CD4-positive, alpha-beta memory T cell (primary cell): ENCODE results near the gene PLD6. TPM values are rescaled to one million over a fixed set of nuclear protein-coding genes. Genes with fewer than 3 reads are reported as not detected.
A peak's percentile ranks its signal among the peaks of the same experiment; 100 is the strongest.

ENCODE experiments used
- CTCF ChIA-PET: fragments of 350-600 bp; sonication (Branson Sonifier 250); formaldehyde crosslinking; loops from one replicate; lab custom pipeline; 2021; ENCODE audit warnings: inconsistent platforms; ENCODE audit not compliant: partially characterized antibody; lab: Charles Lee
- POLR2A ChIA-PET: fragments of 350-600 bp; sonication (Branson Sonifier 250); formaldehyde crosslinking; loops from one replicate; lab custom pipeline; 2021; ENCODE audit not compliant: partially characterized antibody; lab: Charles Lee
- DNase-seq, 5 donors: peaks; one replicate each; pipeline versions ENCODE4 v3.0.0 to v3.0.0-alpha.2; 2020 to 2022; ENCODE audit warnings: mixed read lengths in 1 of 5
- H3K27ac ChIP-seq: one replicate; pipeline ENCODE4 v1.7.0; 2013; ENCODE audit warnings: low read depth, low read length
- H3K27me3 ChIP-seq: 2 replicates; pipeline ENCODE4 v1.7.0; 2013; ENCODE audit warnings: mild to moderate bottlenecking, low read length, moderate library complexity; ENCODE audit not compliant: insufficient read depth
- H3K36me3 ChIP-seq: 2 replicates; pipeline ENCODE4 v1.7.0; 2013; ENCODE audit warnings: mild to moderate bottlenecking, low read length, moderate library complexity; ENCODE audit not compliant: insufficient read depth
- H3K4me1 ChIP-seq: 2 replicates; pipeline ENCODE4 v1.7.0; 2013; ENCODE audit warnings: mild to moderate bottlenecking, low read length, moderate library complexity; ENCODE audit not compliant: insufficient read depth
- H3K4me3 ChIP-seq, 2 donors: one replicate each; pipeline ENCODE4 v1.7.0; 2013; ENCODE audit warnings: low read length in 2 of 2, mild to moderate bottlenecking in 1 of 2
- H3K9me3 ChIP-seq, 2 donors: one replicate each; pipeline ENCODE4 v1.7.0; 2013; ENCODE audit warnings: low read length in 2 of 2, control low read depth in 1 of 2; ENCODE audit not compliant: control insufficient read depth in 1 of 2
- H3K27ac Mint-ChIP-seq, 7 donors: one replicate each; pipeline ENCODE4 v1.8.0; 2020 to 2021; ENCODE audit warnings: mixed read lengths in 7 of 7, mild to moderate bottlenecking in 6 of 7, inconsistent platforms in 3 of 7, moderate library complexity in 3 of 7
- H3K27me3 Mint-ChIP-seq, 2 donors: one replicate each; pipeline ENCODE4 v1.8.0; 2020 to 2021; ENCODE audit warnings: mixed read lengths in 2 of 2
- H3K36me3 Mint-ChIP-seq, 2 donors: one replicate each; pipeline ENCODE4 v1.8.0; 2020 to 2021; ENCODE audit warnings: mixed read lengths in 2 of 2, inconsistent platforms in 1 of 2, mild to moderate bottlenecking in 1 of 2
- H3K4me1 Mint-ChIP-seq, 4 donors: one replicate each; pipeline ENCODE4 v1.8.0; 2020 to 2021; ENCODE audit warnings: mixed read lengths in 4 of 4, mild to moderate bottlenecking in 1 of 4
- H3K4me3 Mint-ChIP-seq, 8 donors: one replicate each; pipeline ENCODE4 v1.8.0; 2020 to 2021; ENCODE audit warnings: mixed read lengths in 8 of 8, mild to moderate bottlenecking in 7 of 8, moderate library complexity in 6 of 8, inconsistent platforms in 3 of 8
- H3K9me3 Mint-ChIP-seq, 8 donors: one replicate each; pipeline ENCODE4 v1.8.0; 2020 to 2021; ENCODE audit warnings: mixed read lengths in 8 of 8, mild to moderate bottlenecking in 5 of 8, inconsistent platforms in 3 of 8, moderate library complexity in 1 of 8
- intact Hi-C: fragments of 100-400 bp; cut with micrococcal nuclease; formaldehyde crosslinking; loops from one replicate; pipeline ENCODE4 v1.15.1; 2023
- polyA plus RNA-seq, 2 donors: library from polyadenylated mRNA; unstranded; fragments of 300-500 nt; fragmentation: Illumina TruSeq; gene quantifications; one replicate each; pipeline ENCODE4 v1.2.3, GENCODE V29; 2021
- total RNA-seq, 2 experiments: library from RNA; stranded (reverse); gene quantifications; one replicate each; pipeline ENCODE4 v1.2.3, GENCODE V29; 2021

The PLD6 gene
- total and polyA plus RNA-seq, 4 experiments from 2014 or later, result 12.8 to 26.6 (median 16.1) TPM

GRCh38 chr17:17156107-17156506 is 50.0 kb downstream of the PLD6 start:
- ChIA-PET POLR2A (interaction anchor here (0.9 to 3.1 kb wide), 5 partner anchors 20 to 124 kb away, joined by 3 to 11 read pairs (median 6); partner anchors contain the start of gene COPS3), CTCF (interaction anchor here (0.7 to 2.0 kb wide), 12 partner anchors 12 to 157 kb away, joined by 3 to 6 read pairs (median 4); partner anchors contain the start of gene FLCN)
- no peak overlapping the region for H3K27ac ChIP-seq
- no peaks in the 10 kb centered on the region for H3K27me3 ChIP-seq
- H3K4me3 ChIP-seq, result no peak overlapping the region
- H3K9me3 Mint-ChIP-seq, result no peaks in the 10 kb centered on the region
- no peak for DNase-seq
- peaks cover 52% of the 10 kb centered on the region for H3K4me1 ChIP-seq
- H3K36me3 ChIP-seq, result peaks cover 58% of the 10 kb centered on the region
- H3K4me3 Mint-ChIP-seq, result no peak overlapping the region
- intact Hi-C loops, result no loop called here
- peak overlapping the region in 3 of 7 donors; percentile 61 to 94 (median 94) for H3K27ac Mint-ChIP-seq
- no peaks in the 10 kb centered on the region for H3K27me3 Mint-ChIP-seq
- H3K4me1 Mint-ChIP-seq, result peaks cover 32 to 56% (median 44%) of the 10 kb centered on the region in 4 donors
- H3K9me3 ChIP-seq, result no peaks in the 10 kb centered on the region
- peaks cover 43 to 80% of the 10 kb centered on the region in 2 donors for H3K36me3 Mint-ChIP-seq

- H3K27me3 Mint-ChIP-seq, result no peaks in the 10 kb centered on the region
- no peak overlapping the region for H3K27ac ChIP-seq
- no peaks in the 10 kb centered on the region for H3K9me3 ChIP-seq
- peaks cover 55% of the 10 kb centered on the region for H3K36me3 ChIP-seq
- intact Hi-C loops, result loop anchor here (2.0 kb wide), 1 partner anchor 27 kb away; no protein-coding TSS in a partner anchor
- peaks cover 53% of the 10 kb centered on the region for H3K4me1 ChIP-seq
- CTCF ChIA-PET, result interaction anchor here (0.7 to 2.0 kb wide), 11 partner anchors 11 to 157 kb away, joined by 3 to 6 read pairs (median 3); partner anchors contain the start of gene FLCN
- peak overlapping the region; percentile 24 to 96 (median 88) for H3K27ac Mint-ChIP-seq
- POLR2A ChIA-PET, result interaction anchor here (0.8 to 3.1 kb wide), 7 partner anchors 8 to 125 kb away, joined by 3 to 11 read pairs (median 4); partner anchors contain the start of gene COPS3
- H3K4me3 Mint-ChIP-seq, result peak overlapping the region in 6 of 8 donors; percentile 52 to 74 (median 58)
- H3K27me3 ChIP-seq, result no peaks in the 10 kb centered on the region
- H3K9me3 Mint-ChIP-seq, result no peaks in the 10 kb centered on the region
- DNase-seq, result no peak
- peaks cover 32 to 56% (median 44%) of the 10 kb centered on the region in 4 donors for H3K4me1 Mint-ChIP-seq
- no peak overlapping the region for H3K4me3 ChIP-seq
- H3K36me3 Mint-ChIP-seq, result peaks cover 43 to 76% of the 10 kb centered on the region in 2 donors
Observed at GRCh38 chr17:17155568-17155967, 50.6 kb downstream of the PLD6 start.

- peak in 3 of 5 donors; percentile 34 to 54 (median 45) for DNase-seq
- Mint-ChIP-seq H3K27ac (peak overlapping the region; percentile 66 to 96 (median 88)), H3K4me3 (peak overlapping the region in 7 of 8 donors; percentile 33 to 74 (median 55)), H3K27me3 (no peaks in the 10 kb centered on the region), H3K4me1 (peaks cover 34 to 61% (median 46%) of the 10 kb centered on the region in 4 donors), H3K36me3 (peaks cover 47 to 79% of the 10 kb centered on the region in 2 donors), H3K9me3 (no peaks in the 10 kb centered on the region)
- intact Hi-C loops, result loop anchor here (2.0 kb wide), 1 partner anchor 28 kb away; no protein-coding TSS in a partner anchor
- ChIA-PET POLR2A (interaction anchor here (0.8 to 3.1 kb wide), 6 partner anchors 9 to 125 kb away, joined by 3 to 11 read pairs (median 5); partner anchors contain the start of gene COPS3), CTCF (interaction anchor here (0.9 to 2.0 kb wide), 8 partner anchors 11 to 106 kb away, joined by 3 to 6 read pairs (median 4); no protein-coding TSS in a partner anchor)
- H3K9me3 ChIP-seq, result no peaks in the 10 kb centered on the region
- H3K4me1 ChIP-seq, result peaks cover 53% of the 10 kb centered on the region
- H3K36me3 ChIP-seq, result peaks cover 53% of the 10 kb centered on the region
- H3K4me3 ChIP-seq, result no peak overlapping the region
- H3K27me3 ChIP-seq, result no peaks in the 10 kb centered on the region
- H3K27ac ChIP-seq, result no peak overlapping the region
Observed at GRCh38 chr17:17154981-17155380, 51.2 kb downstream of the PLD6 start.

- intact Hi-C loops, result loop anchor here (2.0 kb wide), 1 partner anchor 28 kb away; no protein-coding TSS in a partner anchor
- H3K4me1 ChIP-seq, result peaks cover 53% of the 10 kb centered on the region
- H3K36me3 ChIP-seq, result peaks cover 53% of the 10 kb centered on the region
- H3K27me3 Mint-ChIP-seq, result no peaks in the 10 kb centered on the region
- CTCF ChIA-PET, result interaction anchor here (0.9 kb wide), 1 partner anchor 155 kb away, joined by 3 read pairs; no protein-coding TSS in a partner anchor
- no peaks in the 10 kb centered on the region for H3K27me3 ChIP-seq
- no peak for DNase-seq
- no peak overlapping the region for H3K4me3 ChIP-seq
- POLR2A ChIA-PET, result interaction anchor here (1.3 to 2.4 kb wide), 3 partner anchors 21 to 26 kb away, joined by 4 to 9 read pairs (median 7); no protein-coding TSS in a partner anchor
- H3K4me3 Mint-ChIP-seq, result peak overlapping the region in 7 of 8 donors; percentile 33 to 68 (median 55)
- H3K9me3 Mint-ChIP-seq, result no peaks in the 10 kb centered on the region
- peak overlapping the region; percentile 66 to 96 (median 88) for H3K27ac Mint-ChIP-seq
- H3K27ac ChIP-seq, result peak overlapping the region; percentile 25
- H3K4me1 Mint-ChIP-seq, result peaks cover 34 to 63% (median 46%) of the 10 kb centered on the region in 4 donors
- H3K9me3 ChIP-seq, result no peaks in the 10 kb centered on the region
- H3K36me3 Mint-ChIP-seq, result peaks cover 46 to 78% of the 10 kb centered on the region in 2 donors
Observed at GRCh38 chr17:17154556-17154955, 51.6 kb downstream of the PLD6 start.

GRCh38 chr17:17153709-17154108 is 52.4 kb downstream of the PLD6 start:
- H3K4me3 Mint-ChIP-seq, result peak overlapping the region in 7 of 8 donors; percentile 33 to 73 (median 55)
- intact Hi-C loops, result loop anchor here (2.0 kb wide), 1 partner anchor 29 kb away; no protein-coding TSS in a partner anchor
- no peaks in the 10 kb centered on the region for H3K9me3 Mint-ChIP-seq
- peaks cover 53% of the 10 kb centered on the region for H3K4me1 ChIP-seq
- H3K27ac ChIP-seq, result peak overlapping the region; percentile 25
- peak in 1 of 5 donors; percentile 19 for DNase-seq
- peak overlapping the region; percentile 76 to 96 (median 91) for H3K27ac Mint-ChIP-seq
- peaks cover 38 to 69% of the 10 kb centered on the region in 2 donors for H3K36me3 Mint-ChIP-seq
- peaks cover 50% of the 10 kb centered on the region for H3K36me3 ChIP-seq
- peaks cover 34 to 63% (median 44%) of the 10 kb centered on the region in 4 donors for H3K4me1 Mint-ChIP-seq
- no peaks in the 10 kb centered on the region for H3K27me3 ChIP-seq
- H3K27me3 Mint-ChIP-seq, result no peaks in the 10 kb centered on the region
- POLR2A ChIA-PET, result interaction anchor here (0.8 to 2.4 kb wide), 5 partner anchors 11 to 83 kb away, joined by 3 to 9 read pairs (median 6); partner anchors contain the start of gene FLCN
- H3K9me3 ChIP-seq, result no peaks in the 10 kb centered on the region
- CTCF ChIA-PET, result interaction anchor here (0.9 to 1.5 kb wide), 4 partner anchors 22 to 154 kb away, joined by 3 to 5 read pairs (median 4); no protein-coding TSS in a partner anchor
- H3K4me3 ChIP-seq, result no peak overlapping the region

DNA sequence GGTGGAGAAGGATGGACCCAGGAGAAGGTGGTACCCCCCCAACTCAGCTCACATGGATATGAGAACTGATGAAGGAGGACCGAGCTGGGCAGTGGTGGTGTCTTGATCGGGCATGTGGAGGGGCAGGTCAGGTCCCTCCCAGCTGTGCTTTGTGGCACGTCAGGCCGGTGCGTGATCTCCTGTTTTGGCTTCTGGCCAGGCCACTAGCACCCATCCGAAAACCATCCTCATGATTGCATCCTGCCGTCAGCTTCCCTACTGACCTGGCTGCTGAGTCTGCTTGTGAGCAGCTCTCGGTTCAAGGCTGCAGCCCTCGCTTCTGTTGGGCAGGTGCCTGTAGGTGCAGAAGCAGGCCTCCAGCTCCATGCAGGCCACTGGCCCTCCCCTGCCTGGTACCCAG is 53.1 kb downstream of the PLD6 start:
- Histone ChIP-seq H3K4me1 (peaks cover 53% of the 10 kb centered on the region), H3K9me3 (no peaks in the 10 kb centered on the region)
- H3K9me3 Mint-ChIP-seq, result no peaks in the 10 kb centered on the region

More for the DNA sequence above, 53.1 kb downstream of the PLD6 start:
- Histone ChIP-seq H3K27me3 (no peaks in the 10 kb centered on the region), H3K4me3 (no peak overlapping the region), H3K27ac (no peak overlapping the region), H3K36me3 (peaks cover 51% of the 10 kb centered on the region)
- peak overlapping the region; percentile 80 to 94 (median 87) for H3K27ac Mint-ChIP-seq
- intact Hi-C loops, result no loop called here
- CTCF ChIA-PET, result interaction anchor here (1.0 to 1.8 kb wide), 4 partner anchors 23 to 117 kb away, joined by 3 to 5 read pairs (median 4); no protein-coding TSS in a partner anchor
- DNase-seq, result no peak
- POLR2A ChIA-PET, result interaction anchor here (0.8 to 1.9 kb wide), 5 partner anchors 11 to 84 kb away, joined by 3 to 7 read pairs (median 4); partner anchors contain the start of gene FLCN
- H3K4me3 Mint-ChIP-seq, result peak overlapping the region in 7 of 8 donors; percentile 29 to 80 (median 51)
- H3K36me3 Mint-ChIP-seq, result peaks cover 38 to 71% of the 10 kb centered on the region in 2 donors
- H3K4me1 Mint-ChIP-seq, result peaks cover 34 to 63% (median 44%) of the 10 kb centered on the region in 4 donors
- no peaks in the 10 kb centered on the region for H3K27me3 Mint-ChIP-seq
